ENCODE measurements around the gene ZNF649. TPM values are rescaled to one million over a fixed set of nuclear protein-coding genes. Genes with fewer than 3 reads are reported as not detected.

Gene ZNF649
- total and polyA plus RNA-seq, 3 donors from 2014 or later, result 8.7 to 12.4 (median 12.2) TPM

GRCh38 chr19:51861870-51862622, 42.8 kb downstream of the ZNF649 start:
- Histone ChIP-seq H3K36me3 (ENCODE audit: low read depth, missing control alignments) (no peaks in the 10 kb centered on the region), H3K9me3 (no peaks in the 10 kb centered on the region), H3K4me1 (no peaks in the 10 kb centered on the region), H3K27ac (no peak overlapping the region), H3K4me3 (no peak overlapping the region), H3K27me3 (no peaks in the 10 kb centered on the region)
- intact Hi-C loops (cut with DNase I; ENCODE audit: low total_unique reads), result no loop called here
- 77 to 88% methylated on average over 2 of the region's 2 CpGs for WGBS, 2 donors
- DNase-seq, result no peak
- TF ChIP-seq, protein P1, sequence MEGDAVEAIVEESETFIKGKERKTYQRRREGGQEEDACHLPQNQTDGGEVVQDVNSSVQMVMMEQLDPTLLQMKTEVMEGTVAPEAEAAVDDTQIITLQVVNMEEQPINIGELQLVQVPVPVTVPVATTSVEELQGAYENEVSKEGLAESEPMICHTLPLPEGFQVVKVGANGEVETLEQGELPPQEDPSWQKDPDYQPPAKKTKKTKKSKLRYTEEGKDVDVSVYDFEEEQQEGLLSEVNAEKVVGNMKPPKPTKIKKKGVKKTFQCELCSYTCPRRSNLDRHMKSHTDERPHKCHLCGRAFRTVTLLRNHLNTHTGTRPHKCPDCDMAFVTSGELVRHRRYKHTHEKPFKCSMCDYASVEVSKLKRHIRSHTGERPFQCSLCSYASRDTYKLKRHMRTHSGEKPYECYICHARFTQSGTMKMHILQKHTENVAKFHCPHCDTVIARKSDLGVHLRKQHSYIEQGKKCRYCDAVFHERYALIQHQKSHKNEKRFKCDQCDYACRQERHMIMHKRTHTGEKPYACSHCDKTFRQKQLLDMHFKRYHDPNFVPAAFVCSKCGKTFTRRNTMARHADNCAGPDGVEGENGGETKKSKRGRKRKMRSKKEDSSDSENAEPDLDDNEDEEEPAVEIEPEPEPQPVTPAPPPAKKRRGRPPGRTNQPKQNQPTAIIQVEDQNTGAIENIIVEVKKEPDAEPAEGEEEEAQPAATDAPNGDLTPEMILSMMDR (IDR thresholded peaks at IDR 0.05), result no peak
- TF ChIP-seq POLR2A (IDR thresholded peaks at IDR 0.05), result no peak

Other genes with a start within 250 kb of the ZNF649 start
- 100 to 1,000 TPM in 1 of 2 donors, 10 to 100 TPM in 1; 37.8 to 106 TPM for gene SPACA6, start 211.7 kb downstream of the ZNF649 start, total RNA-seq
- 19.8 TPM for gene SPACA6, start 211.7 kb downstream of the ZNF649 start, polyA plus RNA-seq (ENCODE audit: insufficient read depth, low read depth, low replicate concordance)
- 1 to 10 TPM in 1 of 2 donors, under 1 TPM in 1; 0.99 to 2.1 TPM for gene HAS1, start 181.0 kb downstream of the ZNF649 start, total RNA-seq
- gene HAS1, start 181.0 kb downstream of the ZNF649 start, polyA plus RNA-seq (ENCODE audit: insufficient read depth, low read depth, low replicate concordance), result 0.44 TPM
- 1 to 10 TPM; 1.4 to 2.1 TPM for gene FPR1, start 153.1 kb downstream of the ZNF649 start, total RNA-seq
- 3.5 TPM for gene FPR1, start 153.1 kb downstream of the ZNF649 start, polyA plus RNA-seq (ENCODE audit: insufficient read depth, low read depth, low replicate concordance)
- under 1 TPM; 0.19 to 0.31 TPM for gene FPR2, start 143.8 kb downstream of the ZNF649 start, total RNA-seq
- gene FPR2, start 143.8 kb downstream of the ZNF649 start, polyA plus RNA-seq (ENCODE audit: insufficient read depth, low read depth, low replicate concordance), result 1.3 TPM
- gene FPR3, start 109.9 kb downstream of the ZNF649 start, total RNA-seq, result 10 to 100 TPM in 1 of 2 donors, 1 to 10 TPM in 1; 1.6 to 15.6 TPM
- gene FPR3, start 109.9 kb downstream of the ZNF649 start, polyA plus RNA-seq (ENCODE audit: insufficient read depth, low read depth, low replicate concordance), result 8.8 TPM
- gene ZNF577, start 17.1 kb downstream of the ZNF649 start, total RNA-seq, result 10 to 100 TPM; 65.2 to 85.2 TPM
- 43.5 TPM for gene ZNF577, start 17.1 kb downstream of the ZNF649 start, polyA plus RNA-seq (ENCODE audit: insufficient read depth, low read depth, low replicate concordance)
- 1 to 10 TPM; 9.2 to 9.4 TPM for gene ZNF613, start 22.5 kb upstream of the ZNF649 start, total RNA-seq
- 2.8 TPM for gene ZNF613, start 22.5 kb upstream of the ZNF649 start, polyA plus RNA-seq (ENCODE audit: insufficient read depth, low read depth, low replicate concordance)
- gene ZNF350, start 81.8 kb upstream of the ZNF649 start, total RNA-seq, result 10 to 100 TPM; 18.0 to 19.0 TPM
- 7.5 TPM for gene ZNF350, start 81.8 kb upstream of the ZNF649 start, polyA plus RNA-seq (ENCODE audit: insufficient read depth, low read depth, low replicate concordance)
- gene ZNF615, start 103.2 kb upstream of the ZNF649 start, total RNA-seq, result 10 to 100 TPM in 1 of 2 donors, 1 to 10 TPM in 1; 8.8 to 10.3 TPM
- 4.7 TPM for gene ZNF615, start 103.2 kb upstream of the ZNF649 start, polyA plus RNA-seq (ENCODE audit: insufficient read depth, low read depth, low replicate concordance)
- gene ZNF614, start 123.4 kb upstream of the ZNF649 start, total RNA-seq, result 10 to 100 TPM; 13.2 to 13.9 TPM
- gene ZNF614, start 123.4 kb upstream of the ZNF649 start, polyA plus RNA-seq (ENCODE audit: insufficient read depth, low read depth, low replicate concordance), result 8.6 TPM
- gene ZNF432, start 143.8 kb upstream of the ZNF649 start, total RNA-seq, result 10 to 100 TPM; 15.7 to 16.8 TPM
- 11.6 TPM for gene ZNF432, start 143.8 kb upstream of the ZNF649 start, polyA plus RNA-seq (ENCODE audit: insufficient read depth, low read depth, low replicate concordance)
- gene ZNF841, start 190.7 kb upstream of the ZNF649 start, total RNA-seq, result 10 to 100 TPM; 26.9 to 27.0 TPM
- 8.5 TPM for gene ZNF841, start 190.7 kb upstream of the ZNF649 start, polyA plus RNA-seq (ENCODE audit: insufficient read depth, low read depth, low replicate concordance)
- gene ZNF616, start 234.9 kb upstream of the ZNF649 start, total RNA-seq, result 10 to 100 TPM in 1 of 2 donors, 1 to 10 TPM in 1; 9.0 to 11.3 TPM
- gene ZNF616, start 234.9 kb upstream of the ZNF649 start, polyA plus RNA-seq (ENCODE audit: insufficient read depth, low read depth, low replicate concordance), result 6.3 TPM